GM12875 (cell line): ENCODE data around the gene SLC25A12.
"Not testable (repeated sequence)": the region's sequence is repeated elsewhere in the genome, so short reads cannot be mapped to it uniquely, and the experiment has no call there.

Experiments used
- H3K4me3 ChIP-seq: one replicate; pipeline ENCODE4 v1.5.1; 2011; ENCODE audit warnings: low read depth, low read length, control low read depth
- TF ChIP-seq, protein P1 (sequence below): IDR thresholded peaks from 2 replicates; pipeline ENCODE4 v1.5.1; 2011; ENCODE audit warnings: low read depth, mild to moderate bottlenecking, control low read depth, inconsistent platforms, low read length, moderate library complexity, borderline replicate concordance; ENCODE audit not compliant: insufficient read depth

The SLC25A12 gene

DNA sequence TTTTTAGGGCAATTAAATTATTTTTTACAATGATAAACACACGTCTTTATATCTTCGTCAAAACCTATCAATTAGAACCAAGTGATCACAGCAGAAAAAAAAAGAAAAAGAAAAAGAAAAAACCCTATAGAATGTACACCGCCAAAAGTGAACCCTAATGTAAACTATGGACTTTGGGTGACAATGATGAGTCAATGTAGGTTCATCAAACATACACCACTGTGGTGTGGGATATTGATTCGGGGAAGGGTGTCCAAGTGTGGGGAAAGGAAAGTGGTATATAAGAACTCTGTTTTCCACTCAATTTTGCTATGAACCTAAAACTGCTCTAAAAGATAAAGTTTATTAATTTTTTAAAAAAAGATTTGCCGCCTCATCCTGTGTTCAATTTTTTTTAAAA is 121.7 kb downstream of the SLC25A12 start:
- H3K4me3 ChIP-seq: no peak overlapping the region
- TF ChIP-seq, protein P1, sequence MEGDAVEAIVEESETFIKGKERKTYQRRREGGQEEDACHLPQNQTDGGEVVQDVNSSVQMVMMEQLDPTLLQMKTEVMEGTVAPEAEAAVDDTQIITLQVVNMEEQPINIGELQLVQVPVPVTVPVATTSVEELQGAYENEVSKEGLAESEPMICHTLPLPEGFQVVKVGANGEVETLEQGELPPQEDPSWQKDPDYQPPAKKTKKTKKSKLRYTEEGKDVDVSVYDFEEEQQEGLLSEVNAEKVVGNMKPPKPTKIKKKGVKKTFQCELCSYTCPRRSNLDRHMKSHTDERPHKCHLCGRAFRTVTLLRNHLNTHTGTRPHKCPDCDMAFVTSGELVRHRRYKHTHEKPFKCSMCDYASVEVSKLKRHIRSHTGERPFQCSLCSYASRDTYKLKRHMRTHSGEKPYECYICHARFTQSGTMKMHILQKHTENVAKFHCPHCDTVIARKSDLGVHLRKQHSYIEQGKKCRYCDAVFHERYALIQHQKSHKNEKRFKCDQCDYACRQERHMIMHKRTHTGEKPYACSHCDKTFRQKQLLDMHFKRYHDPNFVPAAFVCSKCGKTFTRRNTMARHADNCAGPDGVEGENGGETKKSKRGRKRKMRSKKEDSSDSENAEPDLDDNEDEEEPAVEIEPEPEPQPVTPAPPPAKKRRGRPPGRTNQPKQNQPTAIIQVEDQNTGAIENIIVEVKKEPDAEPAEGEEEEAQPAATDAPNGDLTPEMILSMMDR: no peak

DNA sequence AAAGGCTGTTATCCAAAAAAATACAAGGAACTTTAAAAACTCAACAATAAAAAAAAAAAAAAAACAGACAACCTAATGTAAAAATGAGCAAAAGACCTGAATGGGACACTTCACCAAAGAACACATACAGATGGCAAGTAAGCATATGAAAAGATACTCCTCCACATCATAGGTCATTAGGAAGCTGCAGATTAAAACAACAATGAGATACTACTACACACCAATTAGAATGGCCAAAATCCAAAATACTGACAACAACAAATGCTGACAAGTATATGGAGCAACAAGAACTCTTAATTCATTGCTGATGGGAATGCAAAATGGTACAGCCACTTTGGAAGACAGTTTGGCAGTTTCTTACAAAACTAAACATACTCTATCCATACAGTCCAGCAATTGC is 122.6 kb downstream of the SLC25A12 start:
- TF ChIP-seq, protein P1: no peak
- no peak overlapping the region for H3K4me3 ChIP-seq

DNA sequence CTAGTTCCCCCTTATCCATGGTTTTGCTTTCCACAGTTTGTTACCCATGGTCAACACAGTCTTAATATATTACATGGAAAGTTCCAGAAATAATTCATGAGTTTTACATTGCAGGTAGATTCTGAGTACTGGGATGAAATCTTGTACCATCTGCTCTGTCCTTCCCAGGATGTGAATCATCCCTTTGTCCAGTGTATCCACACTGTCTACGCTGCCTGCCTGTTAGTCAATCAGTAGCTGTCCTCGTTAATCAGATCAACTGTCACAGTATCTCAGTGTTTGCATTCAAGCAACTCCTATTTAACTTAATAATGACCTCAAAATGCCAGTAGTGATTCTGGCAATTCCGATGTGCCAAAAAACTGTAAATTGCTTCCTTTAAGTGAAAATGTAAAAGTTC is 130.4 kb downstream of the SLC25A12 start:
- TF ChIP-seq, protein P1: no peak
- no peak overlapping the region for H3K4me3 ChIP-seq

DNA sequence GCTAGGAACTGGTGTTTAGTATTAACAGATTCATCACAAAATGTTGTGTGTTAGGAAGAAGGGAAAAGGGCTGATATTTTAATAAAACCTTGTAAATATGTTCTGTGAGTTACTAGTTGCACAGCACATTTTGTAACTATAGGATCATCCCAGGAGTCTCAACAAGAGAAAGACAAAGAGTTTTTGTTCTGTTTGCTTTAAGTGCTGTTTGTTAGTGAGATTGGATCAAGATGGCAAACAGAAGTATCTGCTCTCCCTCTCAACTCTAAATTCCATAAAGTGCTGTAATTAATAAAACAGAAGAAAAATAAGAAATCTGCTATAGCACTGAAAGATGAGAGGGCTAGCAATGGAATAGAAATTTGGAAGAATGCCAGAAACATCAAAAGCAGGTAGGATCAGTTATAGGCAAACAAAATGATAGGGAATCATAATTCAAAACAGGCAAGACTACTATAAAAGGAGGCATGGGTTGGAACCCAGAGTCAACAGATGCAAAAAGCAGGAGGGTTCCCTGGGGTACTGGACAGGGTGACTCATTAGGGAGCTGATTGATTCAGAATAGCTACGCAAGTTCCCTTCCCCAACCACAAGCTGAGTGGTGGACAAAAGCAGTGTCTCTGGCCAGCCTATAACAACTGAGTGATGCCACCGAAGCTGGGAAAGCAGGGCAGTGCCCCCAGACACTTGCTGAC is 131.0 kb downstream of the SLC25A12 start:
- no peak overlapping the region for H3K4me3 ChIP-seq
- TF ChIP-seq, protein P1: no peak

DNA sequence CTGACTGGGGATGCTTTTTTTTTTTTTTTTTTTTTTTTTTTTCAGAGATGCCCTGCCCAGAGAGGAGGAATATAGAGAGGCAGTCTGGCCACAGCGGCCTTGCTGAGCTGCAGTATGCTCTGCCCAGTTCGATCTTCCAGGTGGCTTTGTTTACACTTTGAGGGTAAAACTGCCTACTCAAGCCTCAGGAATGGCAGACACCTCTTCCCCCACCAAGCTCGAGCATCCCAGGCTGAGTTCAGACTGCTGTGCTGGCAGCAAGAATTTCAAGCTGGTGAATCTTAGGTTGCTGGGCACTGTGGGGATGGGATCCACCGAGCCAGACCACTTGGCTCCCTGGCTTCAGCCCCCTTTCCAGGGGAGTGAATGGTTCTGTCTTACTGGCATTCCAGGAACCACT is 132.9 kb downstream of the SLC25A12 start:
- not testable (repeated sequence) for H3K4me3 ChIP-seq

DNA sequence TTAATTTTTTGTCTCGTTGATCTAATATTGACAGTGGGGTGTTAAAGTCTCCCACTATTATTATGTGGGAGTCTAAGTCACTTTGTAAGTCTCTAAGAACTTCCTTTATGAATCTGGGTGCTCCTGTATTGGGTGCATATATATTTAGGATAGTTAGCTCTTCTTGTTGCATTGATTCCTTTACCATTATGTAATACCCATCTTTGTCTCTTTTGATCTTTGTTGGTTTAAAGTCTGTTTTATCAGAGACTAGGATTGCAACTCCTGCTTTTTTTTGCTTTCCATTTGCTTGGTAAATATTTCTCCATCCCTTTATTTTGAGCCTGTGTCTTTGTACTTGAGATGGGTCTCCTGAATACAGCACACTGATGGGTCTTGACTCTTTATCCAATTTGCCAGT is 135.3 kb downstream of the SLC25A12 start:
- H3K4me3 ChIP-seq: not testable (repeated sequence)

DNA sequence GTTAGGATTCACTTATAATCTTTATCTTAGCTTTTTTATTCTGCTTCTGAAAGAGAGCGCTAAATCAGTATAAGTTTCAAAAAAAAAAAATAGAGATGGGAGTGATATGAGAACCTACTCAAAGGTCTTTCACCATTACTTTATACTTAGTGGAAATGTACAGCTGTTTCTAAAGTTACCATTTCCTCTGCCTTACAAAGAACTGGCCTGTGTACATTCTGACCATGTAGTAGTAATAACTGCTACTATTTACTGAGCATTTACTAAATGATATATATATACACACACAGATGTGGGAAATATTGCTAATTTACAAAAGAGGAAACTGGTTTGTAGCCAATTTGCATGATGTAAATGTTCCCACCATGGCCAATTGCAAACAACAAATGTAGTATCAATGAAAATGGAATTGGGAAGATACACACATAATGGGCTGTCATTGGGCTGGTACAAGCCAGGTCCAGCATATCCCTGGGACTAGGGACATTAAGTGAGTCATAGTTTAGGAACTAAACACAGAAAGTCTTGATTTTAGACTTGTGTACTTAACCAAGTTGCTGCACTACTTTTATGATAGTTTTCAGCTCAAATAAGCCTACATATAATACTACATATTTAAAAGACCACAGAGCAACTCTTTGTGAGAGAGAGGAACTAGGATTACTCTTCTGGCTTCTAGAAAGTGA is 139.6 kb downstream of the SLC25A12 start:
- TF ChIP-seq, protein P1: no peak

DNA sequence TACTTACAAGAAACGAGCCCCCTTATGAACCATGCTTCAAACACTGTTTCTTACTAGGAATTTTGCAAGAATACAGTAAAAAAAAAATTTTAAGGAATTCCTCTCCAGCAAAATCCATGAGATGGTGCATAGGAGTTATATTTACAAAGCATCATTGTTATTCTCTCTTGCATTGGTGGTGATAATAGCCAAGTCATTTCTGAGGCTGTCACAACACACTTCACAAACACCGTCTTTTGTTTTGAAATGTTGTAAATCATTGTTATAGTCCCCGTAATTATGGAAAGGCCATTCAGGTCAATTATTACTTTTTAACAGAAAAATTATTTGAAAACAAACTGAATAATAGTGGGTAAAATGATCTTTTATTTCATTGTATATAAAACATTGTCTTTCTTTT is 146.7 kb downstream of the SLC25A12 start:
- H3K4me3 ChIP-seq: no peak overlapping the region
- TF ChIP-seq, protein P1: no peak

More for the DNA sequence above, 139.6 kb downstream of the SLC25A12 start:
- no peak overlapping the region for H3K4me3 ChIP-seq
